ENCODE measurements around the gene BPIFA2. TPM values are rescaled to one million over a fixed set of nuclear protein-coding genes. Genes with fewer than 3 reads are reported as not detected.

The BPIFA2 gene
- total RNA-seq, 1 donor from 2014 or later = not detected

GRCh38 chr20:33169176-33169794 is 1.3 kb downstream of the BPIFA2 start:
- intact Hi-C loops (cut with DNase I) = no loop called here
- H3K9me3 ChIP-seq = no peaks in the 10 kb centered on the region
- no peaks in the 10 kb centered on the region for H3K27me3 ChIP-seq
- H3K4me3 ChIP-seq = no peak overlapping the region
- H3K27ac ChIP-seq = no peak overlapping the region
- TF ChIP-seq POLR2A (IDR thresholded peaks at IDR 0.05) (no peak), POLR2AphosphoS5 (IDR thresholded peaks at IDR 0.05; ENCODE audit: insufficient read depth in 1 of 2, low read depth in 1 of 2) (no peak), CTCF (IDR thresholded peaks at IDR 0.05) (no peak)
- DNase-seq (ENCODE audit: extremely low spot score in 2 of 2) = no peak
- no peaks in the 10 kb centered on the region for H3K4me1 ChIP-seq
- H3K36me3 ChIP-seq = no peaks in the 10 kb centered on the region

- H3K36me3 ChIP-seq = no peaks in the 10 kb centered on the region
- no peaks in the 10 kb centered on the region for H3K9me3 ChIP-seq
- TF ChIP-seq CTCF (IDR thresholded peaks at IDR 0.05) (no peak), POLR2AphosphoS5 (IDR thresholded peaks at IDR 0.05; ENCODE audit: insufficient read depth in 1 of 2, low read depth in 1 of 2) (no peak), POLR2A (IDR thresholded peaks at IDR 0.05) (no peak)
- H3K4me3 ChIP-seq = no peak overlapping the region
- H3K27me3 ChIP-seq = no peaks in the 10 kb centered on the region
- no peak for DNase-seq (ENCODE audit: extremely low spot score in 2 of 2)
- intact Hi-C loops (cut with DNase I) = no loop called here
- no peaks in the 10 kb centered on the region for H3K4me1 ChIP-seq
- H3K27ac ChIP-seq = no peak overlapping the region
Observed at GRCh38 chr20:33172781-33173180, 4.8 kb downstream of the BPIFA2 start.

GRCh38 chr20:33175123-33175522 is 7.2 kb downstream of the BPIFA2 start:
- no peaks in the 10 kb centered on the region for H3K9me3 ChIP-seq
- no peaks in the 10 kb centered on the region for H3K4me1 ChIP-seq
- no peak overlapping the region for H3K27ac ChIP-seq
- TF ChIP-seq POLR2AphosphoS5 (IDR thresholded peaks at IDR 0.05; ENCODE audit: insufficient read depth in 1 of 2, low read depth in 1 of 2) = no peak
- TF ChIP-seq CTCF (IDR thresholded peaks at IDR 0.05) = no peak
- no peak for TF ChIP-seq POLR2A (IDR thresholded peaks at IDR 0.05)
- no peaks in the 10 kb centered on the region for H3K27me3 ChIP-seq
- no peak overlapping the region for H3K4me3 ChIP-seq
- H3K36me3 ChIP-seq = no peaks in the 10 kb centered on the region
- no peak for DNase-seq (ENCODE audit: extremely low spot score in 2 of 2)
- intact Hi-C loops (cut with DNase I) = no loop called here

- Histone ChIP-seq H3K36me3 (no peaks in the 10 kb centered on the region), H3K9me3 (no peaks in the 10 kb centered on the region), H3K27ac (no peak overlapping the region), H3K4me1 (no peaks in the 10 kb centered on the region), H3K4me3 (no peak overlapping the region), H3K27me3 (no peaks in the 10 kb centered on the region)
- intact Hi-C loops (cut with DNase I) = no loop called here
- TF ChIP-seq CTCF (IDR thresholded peaks at IDR 0.05) (no peak), POLR2AphosphoS5 (IDR thresholded peaks at IDR 0.05; ENCODE audit: insufficient read depth in 1 of 2, low read depth in 1 of 2) (no peak), POLR2A (IDR thresholded peaks at IDR 0.05) (no peak)
- DNase-seq (ENCODE audit: extremely low spot score in 2 of 2) = no peak
Observed at GRCh38 chr20:33176101-33176500, 8.1 kb downstream of the BPIFA2 start.

- H3K9me3 ChIP-seq = no peaks in the 10 kb centered on the region
- no peak overlapping the region for H3K4me3 ChIP-seq
- DNase-seq (ENCODE audit: extremely low spot score in 2 of 2) = no peak
Observed at GRCh38 chr20:33177866-33178265, 9.9 kb downstream of the BPIFA2 start.

More at GRCh38 chr20:33177866-33178265, 9.9 kb downstream of the BPIFA2 start:
- TF ChIP-seq POLR2A (IDR thresholded peaks at IDR 0.05) (no peak), CTCF (IDR thresholded peaks at IDR 0.05) (no peak), POLR2AphosphoS5 (IDR thresholded peaks at IDR 0.05; ENCODE audit: insufficient read depth in 1 of 2, low read depth in 1 of 2) (no peak)
- no peak overlapping the region for H3K27ac ChIP-seq
- H3K4me1 ChIP-seq = no peaks in the 10 kb centered on the region
- intact Hi-C loops (cut with DNase I) = no loop called here
- H3K36me3 ChIP-seq = no peaks in the 10 kb centered on the region
- no peaks in the 10 kb centered on the region for H3K27me3 ChIP-seq
